Head of caudate nucleus (tissue), 42 donors: ENCODE measurements around the gene RAI2.
"Not testable (repeated sequence)": the region's sequence is repeated elsewhere in the genome, so short reads cannot be mapped to it uniquely, and the experiment has no call there.

ENCODE experiments used
- DNase-seq, 42 donors: peaks; one replicate each; pipeline versions ENCODE4 v3.0.0 to v3.0.0-alpha.2; 2020 to 2021; ENCODE audit warnings: mixed read lengths in 7 of 42
- intact Hi-C: fragments of 100-400 bp; cut with DNase I; formaldehyde crosslinking; loops from one replicate; pipeline ENCODE4 v1.15.0; 2022

RAI2 gene

DNA sequence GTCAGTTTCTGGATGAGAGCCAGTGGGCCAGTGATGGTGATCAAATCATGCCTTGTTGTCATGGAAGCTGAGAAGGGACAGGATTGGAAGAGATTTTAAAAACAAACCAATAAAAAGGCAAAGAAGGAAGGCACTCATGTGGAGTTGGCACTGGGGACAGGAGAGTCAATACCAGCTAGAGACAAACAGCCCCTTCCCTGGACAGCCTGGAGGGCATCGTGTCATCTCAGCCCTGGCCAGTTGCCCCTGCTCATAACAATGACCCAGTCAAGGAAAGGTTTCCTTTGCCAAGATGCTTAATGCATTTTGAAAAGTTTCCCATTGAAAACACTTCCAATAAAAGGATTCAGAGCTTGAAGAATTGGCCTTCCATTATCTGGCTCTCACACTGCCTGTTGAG is 68.3 kb downstream of the RAI2 start:
- intact Hi-C loops, result no loop called here
- peak in 8 of 42 donors; percentile 3 to 44 (median 19) for DNase-seq

DNA sequence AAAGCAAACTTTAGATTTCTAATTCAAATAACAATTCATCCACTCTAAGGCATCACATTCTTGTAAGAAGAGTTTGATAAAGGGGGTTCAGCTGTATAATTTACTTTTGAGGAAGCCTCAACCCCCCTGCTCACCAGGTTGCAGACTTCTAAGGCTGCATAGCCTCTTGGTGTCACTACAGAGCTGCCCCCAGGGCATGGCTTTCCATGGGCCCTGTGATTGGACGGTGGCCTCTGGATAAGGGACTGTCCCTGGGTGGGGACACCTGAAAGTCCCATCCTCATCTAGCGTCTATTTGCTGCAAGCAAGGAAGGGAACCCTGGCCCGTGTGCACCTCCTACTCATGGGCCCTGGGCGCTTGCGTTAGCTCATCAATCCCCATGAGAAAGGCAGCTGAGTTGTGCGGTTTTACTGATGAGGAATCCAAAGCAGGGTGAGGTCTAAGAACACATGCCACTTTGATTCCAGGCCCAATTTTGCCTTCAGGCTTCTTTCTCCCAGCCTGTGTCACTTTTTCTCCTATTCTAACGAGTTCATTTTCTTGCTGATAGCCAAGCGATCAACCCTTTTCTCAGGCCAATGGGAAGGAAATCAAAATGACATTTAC is 72.0 kb downstream of the RAI2 start:
- no peak for DNase-seq
- intact Hi-C loops, result no loop called here

DNA sequence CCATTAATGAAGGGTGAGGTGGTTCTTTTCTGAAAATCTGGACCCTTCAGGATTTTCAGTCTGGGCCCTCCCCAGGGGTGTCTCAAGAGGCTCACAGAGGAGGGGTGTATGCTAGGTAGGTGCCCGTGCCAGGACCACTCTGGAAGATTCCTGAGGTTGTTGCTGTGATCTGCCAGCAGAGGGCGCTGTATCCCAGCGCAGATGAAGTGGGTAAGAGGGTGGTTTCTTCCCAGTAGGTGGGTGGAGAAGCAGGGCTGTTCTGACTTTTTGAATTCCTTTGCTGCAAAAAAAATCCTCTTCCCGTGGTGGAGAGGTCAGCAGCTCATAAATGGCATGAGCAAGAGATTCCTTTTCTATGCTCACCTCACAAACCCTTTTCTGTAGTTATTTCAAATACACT is 72.7 kb downstream of the RAI2 start:
- intact Hi-C loops, result no loop called here
- DNase-seq, result peak in 36 of 42 donors; percentile 6 to 74 (median 43)

DNA sequence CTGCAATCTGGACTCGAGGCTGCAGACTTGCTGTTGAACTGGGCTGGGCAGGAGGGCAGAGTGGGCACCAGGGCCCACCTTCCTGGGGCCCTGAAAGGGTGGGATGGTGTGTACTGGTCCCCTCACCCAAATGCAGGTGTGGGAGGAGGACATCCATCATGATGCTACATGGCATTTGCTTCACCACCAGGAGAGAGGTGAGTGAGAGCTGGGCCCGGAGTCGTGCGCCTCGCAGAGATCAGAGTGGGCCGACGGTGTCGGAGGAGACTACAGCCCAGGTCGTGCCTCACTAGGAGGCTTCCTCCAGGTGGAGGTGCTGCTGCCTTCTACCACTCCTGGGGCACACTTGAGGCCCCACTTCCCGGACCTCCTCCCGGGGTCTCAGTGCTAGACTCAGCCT is 73.5 kb downstream of the RAI2 start:
- DNase-seq, result no peak
- intact Hi-C loops, result no loop called here

DNA sequence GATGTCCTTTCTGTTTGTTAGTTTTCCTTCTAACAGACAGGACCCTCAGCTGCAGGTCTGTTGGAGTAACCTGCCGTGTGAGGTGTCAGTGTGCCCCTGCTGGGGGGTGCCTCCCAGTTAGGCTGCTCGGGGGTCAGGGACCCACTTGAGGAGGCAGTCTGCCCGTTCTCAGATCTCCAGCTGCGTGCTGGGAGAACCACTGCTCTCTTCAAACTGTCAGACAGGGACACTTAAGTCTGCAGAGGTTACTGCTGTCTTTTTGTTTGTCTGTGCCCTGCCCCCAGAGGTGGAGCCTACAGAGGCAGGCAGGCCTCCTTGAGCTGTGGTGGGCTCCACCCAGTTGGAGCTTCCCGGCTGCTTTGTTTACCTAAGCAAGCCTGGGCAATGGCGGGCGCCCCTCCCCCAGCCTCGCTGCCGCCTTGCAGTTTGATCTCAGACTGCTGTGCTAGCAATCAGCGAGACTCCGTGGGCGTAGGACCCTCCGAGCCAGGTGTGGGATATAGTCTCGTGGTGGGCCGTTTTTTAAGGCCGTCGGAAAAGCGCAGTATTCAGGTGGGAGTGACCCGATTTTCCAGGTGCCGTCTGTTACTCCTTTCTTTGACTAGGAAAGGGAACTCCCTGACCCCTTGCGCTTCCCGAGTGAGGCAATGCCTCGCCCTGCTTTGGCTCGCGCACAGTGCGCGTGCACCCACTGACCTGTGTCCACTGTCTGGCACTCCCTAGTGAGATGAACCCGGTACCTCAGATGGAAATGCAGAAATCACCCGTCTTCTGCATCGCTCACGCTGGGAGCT is 74.3 kb downstream of the RAI2 start:
- intact Hi-C loops, DNase-seq: not testable (repeated sequence)

DNA sequence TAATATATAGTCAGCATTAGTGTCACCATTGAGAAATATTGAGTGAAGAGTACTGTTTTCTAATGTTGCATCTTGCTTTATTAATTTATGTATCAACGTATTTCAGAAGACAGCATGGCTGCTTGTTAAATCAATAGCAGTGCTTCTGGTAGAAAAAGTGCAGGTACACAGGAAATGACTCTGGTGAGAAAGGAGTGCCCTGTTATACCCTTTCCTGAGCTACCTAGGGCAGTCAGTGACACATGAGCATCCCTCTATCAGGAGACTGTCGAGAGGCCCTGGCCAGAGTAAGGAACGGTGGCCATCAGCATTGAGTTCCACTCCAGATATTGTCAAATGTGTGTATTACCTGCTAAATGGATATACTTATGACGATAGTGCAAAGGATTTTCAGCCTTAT is 81.7 kb downstream of the RAI2 start:
- intact Hi-C loops, result no loop called here
- no peak for DNase-seq

DNA sequence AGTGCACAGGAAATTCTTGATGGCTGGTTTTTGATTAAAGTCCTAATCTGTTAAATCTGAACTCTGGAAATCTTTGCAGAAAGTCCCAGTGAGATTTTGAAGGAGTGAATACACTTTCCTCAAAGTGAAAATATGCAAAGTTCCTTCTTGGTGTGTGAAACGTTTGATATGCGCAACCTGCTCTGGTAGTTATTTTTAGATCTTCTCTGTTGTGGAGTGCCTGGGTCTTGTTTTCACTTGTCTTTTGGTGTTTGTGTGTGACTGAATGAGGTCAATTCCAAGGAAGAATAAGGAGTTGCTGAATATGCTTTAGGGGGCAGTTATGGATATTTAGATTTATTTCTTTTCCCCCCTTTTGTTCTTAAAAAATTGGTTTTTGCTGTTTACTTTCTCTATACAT is 82.1 kb downstream of the RAI2 start:
- no peak for DNase-seq
- intact Hi-C loops, result no loop called here

DNA sequence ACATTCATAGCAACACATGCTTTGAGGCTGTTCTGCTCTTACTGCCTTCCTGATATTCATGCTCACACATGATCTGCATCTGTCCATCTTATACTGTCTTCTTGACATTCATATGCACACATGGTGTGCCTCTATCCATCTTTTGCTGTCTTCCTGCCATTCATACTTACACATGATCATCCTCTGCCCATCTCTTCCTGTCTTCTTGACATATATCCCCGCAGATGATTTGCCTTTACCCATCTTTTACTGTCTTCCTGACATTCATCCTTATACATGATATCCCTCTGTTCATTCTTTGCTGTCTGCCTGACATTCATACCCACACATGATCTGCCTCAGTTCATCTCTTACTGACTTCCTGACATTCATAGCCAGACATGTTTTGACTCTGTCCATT is 87.0 kb downstream of the RAI2 start:
- intact Hi-C loops, result no loop called here
- DNase-seq, result no peak

DNA sequence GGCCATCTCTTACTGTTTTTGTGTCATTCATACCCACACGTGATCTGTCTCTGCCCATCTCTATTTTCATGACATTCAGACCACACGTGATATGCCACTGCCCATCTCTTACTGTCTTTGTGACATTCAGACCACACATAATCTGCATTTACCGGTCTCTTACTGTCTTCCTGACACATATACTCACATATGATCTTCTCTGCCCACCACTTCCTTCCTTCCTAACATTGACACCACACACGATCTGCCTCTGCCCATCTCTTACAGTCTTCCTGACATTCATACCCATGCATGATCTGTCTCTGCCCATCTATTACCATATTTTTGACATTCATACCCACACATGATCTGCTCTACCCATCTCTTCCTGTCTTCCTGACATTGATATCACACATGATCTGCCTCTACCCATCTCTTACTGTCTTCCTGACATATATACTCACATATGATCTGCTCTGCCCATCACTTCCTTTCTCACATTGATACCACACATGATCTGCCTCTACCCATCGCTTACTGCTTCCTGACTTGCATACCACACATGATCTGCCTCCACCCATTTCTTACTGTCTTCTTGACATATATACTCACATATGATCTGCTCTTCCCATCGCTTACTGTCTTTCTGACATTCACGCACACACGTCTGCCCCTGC is 87.7 kb downstream of the RAI2 start:
- intact Hi-C loops, result no loop called here
- no peak for DNase-seq

DNA sequence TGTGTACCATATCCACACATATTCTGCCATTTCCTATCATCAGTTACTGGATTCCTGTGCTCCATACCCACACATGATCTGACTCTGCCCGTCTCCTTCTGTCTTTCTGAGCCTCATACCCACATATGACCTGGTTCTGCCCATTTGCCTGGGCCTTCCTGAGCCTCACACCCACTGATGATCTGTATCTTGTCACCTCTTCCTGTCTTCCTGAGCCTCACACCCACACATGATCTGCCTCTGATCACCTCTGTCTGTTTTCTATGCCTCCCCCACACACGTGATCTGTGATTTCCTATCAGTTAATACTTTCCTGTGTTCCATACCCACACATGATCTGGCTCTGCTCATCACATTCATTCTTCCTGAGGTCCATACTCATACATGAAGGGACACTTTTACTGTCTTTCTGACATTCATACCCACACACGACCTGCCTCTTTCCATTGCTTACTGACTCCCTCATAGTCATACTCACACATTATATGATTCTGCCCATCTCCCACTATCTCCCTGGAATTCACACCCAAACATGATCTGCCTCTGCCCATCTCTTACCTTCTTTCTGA is 91.3 kb downstream of the RAI2 start:
- DNase-seq, result no peak
- intact Hi-C loops, result no loop called here

DNA sequence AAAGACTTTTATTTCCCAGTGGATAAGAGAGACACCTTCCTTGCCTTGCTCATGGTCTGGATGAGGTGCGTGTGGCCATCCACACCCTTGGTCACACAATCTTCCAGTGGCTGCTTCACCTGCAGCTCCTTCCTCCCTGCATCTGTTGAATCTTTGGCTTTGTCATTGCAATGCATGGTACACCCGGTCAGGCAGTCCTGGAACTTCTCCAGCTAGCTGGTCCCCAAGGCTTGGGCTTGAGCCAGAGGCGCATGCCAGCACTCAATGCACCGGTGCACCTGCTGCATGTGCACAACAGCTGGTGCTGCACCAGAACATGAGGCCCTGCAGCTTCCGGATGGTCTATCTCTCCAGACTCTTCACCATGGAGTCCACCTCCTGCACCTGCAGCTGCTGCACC is 92.1 kb downstream of the RAI2 start:
- DNase-seq, result no peak
- intact Hi-C loops, result no loop called here

DNA sequence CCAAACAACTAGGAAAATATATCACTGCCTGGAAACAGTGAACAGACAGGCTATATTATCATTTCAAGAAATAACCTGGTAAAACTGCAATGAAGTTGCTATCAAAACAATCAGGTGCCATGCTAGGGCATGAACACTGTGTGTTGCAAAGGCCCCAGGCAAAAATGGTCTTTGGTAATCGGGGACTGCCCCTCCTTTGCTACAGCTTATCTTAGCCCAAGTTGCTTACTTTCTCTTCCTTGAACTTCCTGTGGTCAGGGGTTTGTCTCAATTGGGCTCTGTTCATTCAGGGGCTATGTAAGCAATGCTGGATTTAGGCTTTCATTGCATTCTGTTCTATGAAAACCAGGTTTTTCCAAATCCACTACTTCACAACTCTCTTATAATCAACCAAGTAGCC is 93.4 kb downstream of the RAI2 start:
- DNase-seq, result no peak
- intact Hi-C loops, result no loop called here

DNA sequence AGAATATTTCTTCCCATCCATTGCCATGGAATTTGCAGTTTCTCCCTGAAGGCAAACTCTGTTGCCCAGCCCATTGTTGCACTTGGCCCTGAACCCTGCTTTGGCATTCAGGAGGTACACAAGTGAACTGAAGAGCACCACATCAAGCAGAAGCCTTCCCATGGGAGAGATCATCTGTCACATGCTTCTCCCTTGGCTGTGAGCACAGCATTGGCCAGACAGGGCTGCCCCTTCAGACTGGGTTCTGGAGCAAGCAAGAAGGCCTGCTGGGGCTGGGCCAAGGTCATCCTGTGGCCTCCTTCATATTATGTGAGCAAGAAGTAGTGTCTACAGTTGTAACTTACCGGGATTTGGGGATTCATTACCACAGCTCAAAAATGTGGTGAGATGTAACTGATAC is 101.1 kb downstream of the RAI2 start:
- DNase-seq, result no peak
- intact Hi-C loops, result no loop called here

DNA sequence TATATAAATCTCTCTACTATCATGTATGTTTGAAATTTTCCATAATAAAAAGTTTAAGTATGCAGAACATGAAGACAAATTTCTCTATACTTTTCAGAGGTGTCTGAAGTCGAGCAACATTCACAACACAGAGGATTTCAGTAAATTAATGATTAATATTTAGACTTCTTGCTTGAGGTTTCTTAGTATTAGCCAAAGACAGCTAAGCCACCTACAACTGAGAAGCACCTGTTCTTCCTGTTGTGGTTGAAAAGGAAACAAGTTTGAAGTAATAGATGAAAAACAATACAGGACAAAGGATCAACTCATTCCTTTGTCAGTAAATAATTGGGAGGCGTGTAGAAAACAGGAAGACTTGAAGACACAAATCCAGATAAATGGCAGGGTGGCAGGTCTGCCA is 102.7 kb downstream of the RAI2 start:
- no peak for DNase-seq
- intact Hi-C loops, result no loop called here

DNA sequence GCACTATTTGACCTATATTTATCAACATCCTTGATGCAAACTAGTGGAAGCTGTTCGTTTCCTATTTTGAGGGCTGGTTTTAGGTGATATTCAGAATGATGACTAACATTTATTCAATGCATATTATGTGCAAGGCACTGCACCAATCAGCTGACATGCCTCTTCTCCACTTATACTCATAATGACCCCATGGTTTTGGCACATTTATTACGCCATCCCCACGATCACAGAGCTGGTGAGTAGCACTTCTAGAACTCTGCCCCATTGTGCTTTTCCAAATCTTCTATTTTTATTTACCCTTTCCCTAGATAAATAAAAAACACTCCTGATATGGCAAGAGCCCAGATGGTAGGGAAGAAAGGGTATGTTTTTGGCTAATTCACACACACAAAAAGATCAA is 110.7 kb downstream of the RAI2 start:
- no peak for DNase-seq
- intact Hi-C loops, result no loop called here
